OCI-LY3 (cell line): ENCODE measurements around the gene EEF1G.

Experiments used
- CTCF ChIP-seq: fragments of 200-600, 300-600 bp; sonication (generic); IDR thresholded peaks from 2 replicates; pipeline ENCODE4 v1.5.1; 2014; ENCODE audit warnings: antibody characterized with exemption, low read length, low read depth
- EZH2phosphoT487 ChIP-seq: fragments of 200-600 bp; shearing (Covaris generic); IDR thresholded peaks from 2 replicates; pipeline ENCODE4 v1.6.1; 2018; ENCODE audit warnings: antibody characterized with exemption, mixed run types, low read depth

GRCh38 chr11:62621567-62622470 is 48.1 kb upstream of the EEF1G start, which contains the start of gene B3GAT3:
- no peak for TF ChIP-seq CTCF
- TF ChIP-seq EZH2phosphoT487 = no peak
